Astrocyte (in vitro differentiated cells and primary cell): Measurements from ENCODE around the gene CEND1. TPM values are rescaled to one million over a fixed set of nuclear protein-coding genes. Genes with fewer than 3 reads are reported as not detected.
A peak's percentile ranks its signal among the peaks of the same experiment; 100 is the strongest.

ENCODE experiments used
- DNase-seq: peaks from one replicate; pipeline ENCODE4 v3.0.0-alpha.2; 2010; ENCODE audit warnings: low read depth
- FAIRE-seq: peaks from 2 replicates; lab custom pipeline; 2011; peaks lifted over from hg19 to GRCh38; lab: Jason Lieb, UNC
- H2AFZ ChIP-seq: 2 replicates; pipeline ENCODE4 v1.6.0; 2012; ENCODE audit warnings: low read depth, low read length, inconsistent platforms
- H3K27ac ChIP-seq: 2 replicates; pipeline ENCODE4 v1.5.1; 2011; ENCODE audit warnings: low read depth, low read length, inconsistent platforms
- H3K27me3 ChIP-seq: 2 replicates; pipeline ENCODE4 v1.6.0; 2011; ENCODE audit warnings: low read length, inconsistent platforms; ENCODE audit not compliant: insufficient read depth
- H3K36me3 ChIP-seq: 2 replicates; pipeline ENCODE4 v1.5.1; 2011; ENCODE audit warnings: low read length, inconsistent platforms; ENCODE audit not compliant: insufficient read depth
- H3K4me1 ChIP-seq: 2 replicates; pipeline ENCODE4 v1.5.1; 2011; ENCODE audit warnings: low read length, inconsistent platforms; ENCODE audit not compliant: insufficient read depth
- H3K4me2 ChIP-seq: 2 replicates; pipeline ENCODE4 v1.6.0; 2012; ENCODE audit warnings: low read length, inconsistent platforms
- H3K4me3 ChIP-seq: 2 replicates; pipeline ENCODE4 v1.5.1; 2011; ENCODE audit warnings: low read depth, mild to moderate bottlenecking, low read length, inconsistent platforms; ENCODE audit not compliant: insufficient read depth
- H3K79me2 ChIP-seq: 2 replicates; pipeline ENCODE4 v1.6.0; 2012; ENCODE audit warnings: mild to moderate bottlenecking, low read length, inconsistent platforms; ENCODE audit not compliant: insufficient read depth
- H3K9ac ChIP-seq: 2 replicates; pipeline ENCODE4 v1.6.0; 2012; ENCODE audit warnings: mild to moderate bottlenecking, low read length, inconsistent platforms
- H3K9me3 ChIP-seq: 2 replicates; pipeline ENCODE4 v1.5.1; 2012; ENCODE audit warnings: low read depth, mild to moderate bottlenecking, low read length, inconsistent platforms; ENCODE audit not compliant: insufficient read depth
- H4K20me1 ChIP-seq: 2 replicates; pipeline ENCODE4 v1.6.0; 2012; ENCODE audit warnings: low read length, inconsistent platforms; ENCODE audit not compliant: insufficient read depth
- H3K27ac Mint-ChIP-seq: one replicate; pipeline ENCODE4 v1.8.0; 2021; ENCODE audit warnings: mild to moderate bottlenecking, mixed read lengths; ENCODE audit not compliant: unreplicated experiment
- H3K27me3 Mint-ChIP-seq: one replicate; pipeline ENCODE4 v1.8.0; 2021; ENCODE audit warnings: low read depth, mixed read lengths; ENCODE audit not compliant: unreplicated experiment
- H3K36me3 Mint-ChIP-seq: one replicate; pipeline ENCODE4 v1.8.0; 2021; ENCODE audit warnings: low read depth, mixed read lengths; ENCODE audit not compliant: unreplicated experiment
- H3K4me1 Mint-ChIP-seq: one replicate; pipeline ENCODE4 v1.8.0; 2021; ENCODE audit warnings: low read depth, mixed read lengths; ENCODE audit not compliant: unreplicated experiment
- H3K4me3 Mint-ChIP-seq: one replicate; pipeline ENCODE4 v1.8.0; 2021; ENCODE audit warnings: mild to moderate bottlenecking, moderate library complexity, mixed read lengths; ENCODE audit not compliant: unreplicated experiment
- H3K9me3 Mint-ChIP-seq: one replicate; pipeline ENCODE4 v1.8.0; 2021; ENCODE audit warnings: mild to moderate bottlenecking, mixed read lengths; ENCODE audit not compliant: unreplicated experiment
- EZH2 ChIP-seq: IDR thresholded peaks from 2 replicates; pipeline ENCODE4 v1.6.1; 2012; ENCODE audit warnings: mild to moderate bottlenecking, low read length, inconsistent platforms; ENCODE audit not compliant: insufficient read depth
- total RNA-seq: library from RNA; stranded (reverse); gene quantifications from 2 replicates; pipeline ENCODE4 v1.2.1, GENCODE V29; 2021
- TF ChIP-seq, protein P1 (sequence below): IDR thresholded peaks from 2 replicates; pipeline ENCODE4 v1.5.1; 2011; ENCODE audit warnings: low read depth, mild to moderate bottlenecking, inconsistent platforms, low read length, moderate library complexity; ENCODE audit not compliant: insufficient read depth

CEND1 gene
- total RNA-seq, 1 donor from 2014 or later: 0.59 TPM

GRCh38 chr11:798093-798713 lies 8.3 kb upstream of the CEND1 start, which contains the start of gene SLC25A22:
TSS of gene SLC25A22 (minus strand) at chr11:798281. CDS start at chr11:795006, 3,275 bp downstream.
- H3K4me2 ChIP-seq: peak within 1 kb of the TSS; percentile 96
- TF ChIP-seq EZH2: no peak
- TF ChIP-seq, protein P1, sequence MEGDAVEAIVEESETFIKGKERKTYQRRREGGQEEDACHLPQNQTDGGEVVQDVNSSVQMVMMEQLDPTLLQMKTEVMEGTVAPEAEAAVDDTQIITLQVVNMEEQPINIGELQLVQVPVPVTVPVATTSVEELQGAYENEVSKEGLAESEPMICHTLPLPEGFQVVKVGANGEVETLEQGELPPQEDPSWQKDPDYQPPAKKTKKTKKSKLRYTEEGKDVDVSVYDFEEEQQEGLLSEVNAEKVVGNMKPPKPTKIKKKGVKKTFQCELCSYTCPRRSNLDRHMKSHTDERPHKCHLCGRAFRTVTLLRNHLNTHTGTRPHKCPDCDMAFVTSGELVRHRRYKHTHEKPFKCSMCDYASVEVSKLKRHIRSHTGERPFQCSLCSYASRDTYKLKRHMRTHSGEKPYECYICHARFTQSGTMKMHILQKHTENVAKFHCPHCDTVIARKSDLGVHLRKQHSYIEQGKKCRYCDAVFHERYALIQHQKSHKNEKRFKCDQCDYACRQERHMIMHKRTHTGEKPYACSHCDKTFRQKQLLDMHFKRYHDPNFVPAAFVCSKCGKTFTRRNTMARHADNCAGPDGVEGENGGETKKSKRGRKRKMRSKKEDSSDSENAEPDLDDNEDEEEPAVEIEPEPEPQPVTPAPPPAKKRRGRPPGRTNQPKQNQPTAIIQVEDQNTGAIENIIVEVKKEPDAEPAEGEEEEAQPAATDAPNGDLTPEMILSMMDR: peak; percentile 19
- Mint-ChIP-seq H3K4me1 (no peaks in the 10 kb centered on the region), H3K9me3 (no peaks in the 10 kb centered on the region), H3K36me3 (peaks cover 2% of the 10 kb centered on the region), H3K27me3 (no peaks in the 10 kb centered on the region), H3K27ac (peak within 1 kb of the TSS; percentile 78), H3K4me3 (peak within 1 kb of the TSS; percentile 85)
- H3K4me3 ChIP-seq: peak within 1 kb of the TSS; percentile 77
- FAIRE-seq (no peak), DNase-seq (peak; percentile 48)
- peak within 1 kb of the TSS; percentile 81 for H3K27ac ChIP-seq
- no peaks in the 10 kb centered on the region for H3K9me3 ChIP-seq
- peaks cover 11% of the 10 kb centered on the region for H3K79me2 ChIP-seq
- no peaks in the 10 kb centered on the region for H3K36me3 ChIP-seq
- peaks cover 55% of the 10 kb centered on the region for H4K20me1 ChIP-seq
- no peaks in the 10 kb centered on the region for H3K27me3 ChIP-seq
- peaks cover 16% of the 10 kb centered on the region for H3K4me1 ChIP-seq
- H2AFZ ChIP-seq: peak within 1 kb of the TSS; percentile 56
- H3K9ac ChIP-seq: peak within 1 kb of the TSS; percentile 86

DNA sequence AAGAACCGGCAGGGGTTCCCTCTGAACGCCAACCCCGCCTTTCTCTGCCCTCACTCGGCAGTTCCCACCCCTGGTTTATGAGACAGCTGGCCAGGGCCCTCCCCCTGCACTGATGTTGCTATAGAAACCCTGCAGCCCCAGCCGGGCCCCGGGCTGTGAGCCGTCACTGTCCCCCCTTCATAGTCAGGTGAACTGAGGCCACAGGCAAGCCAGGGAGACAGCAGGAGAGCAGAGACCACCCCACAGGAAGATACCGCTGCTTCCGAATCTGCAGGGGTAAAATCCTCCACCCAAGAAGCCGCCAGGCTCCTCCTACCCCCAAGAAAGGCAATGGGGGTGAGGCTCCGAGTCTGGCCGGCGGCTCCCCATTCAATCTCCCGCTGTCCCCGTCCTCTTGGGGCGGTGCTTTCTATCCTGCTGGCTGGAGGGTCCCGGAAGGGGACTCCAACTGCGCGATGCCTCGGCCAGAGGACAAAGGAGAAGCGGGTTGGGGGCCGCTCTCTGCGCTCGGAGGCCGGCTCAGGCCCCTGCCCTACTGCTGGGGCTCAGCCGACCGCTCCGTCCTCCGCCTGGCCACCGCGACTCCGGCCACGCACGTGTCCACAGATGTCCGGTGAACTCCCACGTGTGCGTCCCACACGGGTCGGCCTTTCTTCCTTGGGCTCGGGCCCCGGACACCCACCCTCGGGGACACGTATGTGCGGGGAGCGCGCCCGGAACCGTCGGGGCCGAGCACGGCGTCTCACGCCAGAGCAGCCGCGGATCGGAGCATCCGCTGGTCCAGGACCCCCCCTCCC lies 7.6 kb upstream of the CEND1 start:
- H3K4me1 ChIP-seq: peaks cover 16% of the 10 kb centered on the region
- H3K4me3 Mint-ChIP-seq: peak overlapping the region; percentile 85
- H3K9me3 ChIP-seq: no peaks in the 10 kb centered on the region
- H3K27me3 ChIP-seq: no peaks in the 10 kb centered on the region
- DNase-seq (peak; percentile 64), FAIRE-seq (no peak)
- H3K9ac ChIP-seq: peak overlapping the region; percentile 86
- H3K79me2 ChIP-seq: peaks cover 4% of the 10 kb centered on the region
- TF ChIP-seq, protein P1: no peak
- no peak for TF ChIP-seq EZH2
- peak overlapping the region; percentile 78 for H3K27ac Mint-ChIP-seq
- H3K36me3 ChIP-seq: no peaks in the 10 kb centered on the region
- peak overlapping the region; percentile 77 for H3K4me3 ChIP-seq
- no peaks in the 10 kb centered on the region for H3K9me3 Mint-ChIP-seq
- no peaks in the 10 kb centered on the region for H3K27me3 Mint-ChIP-seq
- H3K36me3 Mint-ChIP-seq: peaks cover 2% of the 10 kb centered on the region
- H3K4me1 Mint-ChIP-seq: no peaks in the 10 kb centered on the region
- H2AFZ ChIP-seq: peak overlapping the region; percentile 56
- H3K27ac ChIP-seq: peak overlapping the region; percentile 81
- H3K4me2 ChIP-seq: peak overlapping the region; percentile 96
- H4K20me1 ChIP-seq: peaks cover 52% of the 10 kb centered on the region
